NCI-H2171 (cell line): ENCODE results near the gene CCNB3.
"Not testable (repeated sequence)": the region's sequence is repeated elsewhere in the genome, so short reads cannot be mapped to it uniquely, and the experiment has no call there.

Experiments used
- DNase-seq: peaks from one replicate; lab custom pipeline; 2025; lab: John Stamatoyannopoulos, UW

The CCNB3 gene

GRCh38 chrX:50204364-50204899 is at the start of gene CCNB3:
Gene CCNB3, plus strand, starts transcription at chrX:50204765. Its CDS starts 80,399 bp downstream, at chrX:50285164.
- DNase-seq = peak; percentile 55

- no peak for DNase-seq
Observed at GRCh38 chrX:50157545-50158135, 46.9 kb upstream of the CCNB3 start.

GRCh38 chrX:50158593-50158992 is 46.0 kb upstream of the CCNB3 start:
- no peak for DNase-seq

- DNase-seq = no peak
Observed at GRCh38 chrX:50161127-50161526, 43.4 kb upstream of the CCNB3 start.

GRCh38 chrX:50165727-50166126 is 38.8 kb upstream of the CCNB3 start:
- DNase-seq = no peak

GRCh38 chrX:50167366-50167765 is 37.2 kb upstream of the CCNB3 start:
- DNase-seq = no peak

GRCh38 chrX:50168241-50168687 is 36.3 kb upstream of the CCNB3 start:
- no peak for DNase-seq

GRCh38 chrX:50169717-50170116 is 34.8 kb upstream of the CCNB3 start:
- DNase-seq = no peak

GRCh38 chrX:50180073-50180940 is 24.3 kb upstream of the CCNB3 start:
- no peak for DNase-seq

GRCh38 chrX:50183891-50184290 is 20.7 kb upstream of the CCNB3 start:
- no peak for DNase-seq

GRCh38 chrX:50188859-50189600 is 15.5 kb upstream of the CCNB3 start:
- DNase-seq = no peak

- DNase-seq = no peak
Observed at GRCh38 chrX:50198348-50198747, 6.2 kb upstream of the CCNB3 start.

- DNase-seq = no peak
Observed at GRCh38 chrX:50200907-50201306, 3.7 kb upstream of the CCNB3 start, which contains the start of gene AKAP4. Gene AKAP4, minus strand, starts transcription at chrX:50201007. Its CDS starts 118 bp downstream, at chrX:50200889.

GRCh38 chrX:50202539-50202938 is 2.0 kb upstream of the CCNB3 start:
- DNase-seq = no peak

- no peak for DNase-seq
Observed at GRCh38 chrX:50206753-50207152, 2.2 kb downstream of the CCNB3 start.

- no peak for DNase-seq
Observed at GRCh38 chrX:50211510-50211909, 6.9 kb downstream of the CCNB3 start.

- no peak for DNase-seq
Observed at GRCh38 chrX:50281253-50281652, 76.7 kb downstream of the CCNB3 start.

GRCh38 chrX:50327235-50327634 is 122.7 kb downstream of the CCNB3 start:
- no peak for DNase-seq

- DNase-seq = not testable (repeated sequence)
Observed at GRCh38 chrX:50332668-50333067, 128.1 kb downstream of the CCNB3 start.

- no peak for DNase-seq
Observed at GRCh38 chrX:50333308-50333707, 128.7 kb downstream of the CCNB3 start.

- no peak for DNase-seq
Observed at GRCh38 chrX:50343917-50344316, 139.4 kb downstream of the CCNB3 start.

GRCh38 chrX:50372966-50373365 is 168.4 kb downstream of the CCNB3 start:
- DNase-seq = no peak
